GM23248 (cell line): Measurements from ENCODE around the gene SCN2A.

ENCODE experiments used
- EZH2 ChIP-seq: fragments of 200-600 bp; sonication (generic); IDR thresholded peaks from 2 replicates; pipeline ENCODE4 v1.6.1; 2018; ENCODE audit warnings: antibody characterized with exemption, mild to moderate bottlenecking; ENCODE audit not compliant: insufficient read depth, poor library complexity, severe bottlenecking
- EZH2phosphoT487 ChIP-seq: fragments of 200-600 bp; sonication (generic); IDR thresholded peaks from 2 replicates; pipeline ENCODE4 v1.6.1; 2018; ENCODE audit warnings: antibody characterized with exemption, moderate library complexity, mild to moderate bottlenecking, low read depth; ENCODE audit not compliant: insufficient read depth

GRCh38 chr2:165371356-165371755, 132.1 kb downstream of the SCN2A start:
- TF ChIP-seq EZH2 (no peak), EZH2phosphoT487 (no peak)
